Endothelial cell of umbilical vein (primary cell): ENCODE results near the gene XPO6. TPM values are rescaled to one million over a fixed set of nuclear protein-coding genes. Genes with fewer than 3 reads are reported as not detected.

Source experiments
- BruUV-seq: library from RNA; stranded (reverse); fragments of 400-500 nt; replicated peaks from 2 replicates; lab custom pipeline; 2021; lab: Mats Ljungman, UMichigan
- CTCF ChIA-PET: fragments of 300-600, 350-600 bp; sonication (Branson Sonifier 250); formaldehyde crosslinking; loops from one replicate; lab custom pipeline; 2021; ENCODE audit warnings: antibody characterized with exemption, inconsistent platforms; lab: Charles Lee
- POLR2A ChIA-PET: fragments of 300-600, 350-600 bp; sonication (Branson Sonifier 250); formaldehyde crosslinking; loops from one replicate; lab custom pipeline; 2021; ENCODE audit warnings: antibody characterized with exemption, inconsistent platforms; lab: Charles Lee
- DNase-seq: peaks from one replicate; pipeline ENCODE4 v3.0.0-alpha.2; 2011; ENCODE audit warnings: low read depth, low spot score
- FAIRE-seq: peaks from 2 replicates; lab custom pipeline; 2011; peaks lifted over from hg19 to GRCh38; lab: Jason Lieb, UNC
- H2AFZ ChIP-seq: 2 replicates; pipeline ENCODE4 v1.6.0; 2012; ENCODE audit warnings: low read depth, low read length, control low read depth, inconsistent platforms
- H3K27ac ChIP-seq: 2 replicates; pipeline ENCODE4 v1.5.1; 2011; ENCODE audit warnings: low read depth, mild to moderate bottlenecking, control low read depth, low read length, moderate library complexity; ENCODE audit not compliant: insufficient read depth
- H3K27me3 ChIP-seq, 2 experiments: 2 replicates each; pipeline versions ENCODE4 v1.6.0 to v1.6.1; 2011; ENCODE audit warnings: low read length in 2 of 2, mixed read lengths in 1 of 2; ENCODE audit not compliant: control insufficient read depth in 2 of 2, insufficient read depth in 2 of 2
- H3K36me3 ChIP-seq, 2 experiments: 2 replicates in 1 of 2; 3 replicates in 1 of 2; pipeline ENCODE4 v1.5.1; 2011; ENCODE audit warnings: low read length in 2 of 2, mild to moderate bottlenecking in 1 of 2, moderate library complexity in 1 of 2; ENCODE audit not compliant: control insufficient read depth in 2 of 2, insufficient read depth in 2 of 2; ENCODE audit errors: extremely low read depth in 1 of 2
- H3K4me1 ChIP-seq: 3 replicates; pipeline ENCODE4 v1.5.1; 2011; ENCODE audit warnings: mild to moderate bottlenecking, low read length; ENCODE audit not compliant: control insufficient read depth, insufficient read depth; ENCODE audit errors: extremely low read depth
- H3K4me2 ChIP-seq: 2 replicates; pipeline ENCODE4 v1.6.1; 2011; ENCODE audit warnings: low read length, control low read depth, mixed read lengths; ENCODE audit not compliant: insufficient read depth
- H3K4me3 ChIP-seq, 3 experiments: fragments of 200-600 bp in 1 of 3; sonication (generic), shearing (Covaris generic) in 1 of 3; replicated peaks in 1 of 3; 2 replicates each; pipeline ENCODE4 v1.5.1; 2011 to 2016; ENCODE audit warnings: control low read depth in 3 of 3, low read length in 3 of 3, mild to moderate bottlenecking in 2 of 3, inconsistent platforms in 1 of 3, low read depth in 1 of 3, moderate library complexity in 1 of 3; ENCODE audit not compliant: insufficient read depth in 1 of 3
- H3K79me2 ChIP-seq: 2 replicates; pipeline ENCODE4 v1.6.0; 2012; ENCODE audit warnings: low read length, inconsistent platforms; ENCODE audit not compliant: control insufficient read depth, insufficient read depth
- H3K9ac ChIP-seq: replicated peaks from 2 replicates; pipeline ENCODE3; 2011; ENCODE audit warnings: low read length, control low read depth; ENCODE audit not compliant: insufficient read depth; ENCODE audit errors: extremely low read depth
- H3K9me1 ChIP-seq: replicated peaks from 3 replicates; pipeline ENCODE4 v1.6.0; 2011; ENCODE audit warnings: mild to moderate bottlenecking, low read length; ENCODE audit not compliant: control insufficient read depth, insufficient read depth; ENCODE audit errors: extremely low read depth
- H3K9me3 ChIP-seq: replicated peaks from 2 replicates; pipeline ENCODE4 v1.5.1; 2012; ENCODE audit warnings: low read length, inconsistent platforms; ENCODE audit not compliant: control insufficient read depth, insufficient read depth
- H4K20me1 ChIP-seq: replicated peaks from 2 replicates; pipeline ENCODE3; 2011; ENCODE audit warnings: mild to moderate bottlenecking, low read length; ENCODE audit not compliant: control insufficient read depth, insufficient read depth; ENCODE audit errors: extremely low read depth
- CTCF ChIP-seq, 2 donors: IDR thresholded peaks; 1 replicate in 1 of 2; 2 replicates in 1 of 2; pipeline ENCODE4 v1.5.1; 2011; ENCODE audit warnings: low read length in 2 of 2, mild to moderate bottlenecking in 2 of 2, moderate library complexity in 2 of 2, control low read depth in 1 of 2, inconsistent platforms in 1 of 2, low read depth in 1 of 2; ENCODE audit not compliant: insufficient read depth in 1 of 2; ENCODE audit errors: extremely low read depth in 1 of 2
- EZH2 ChIP-seq: IDR thresholded peaks from 2 replicates; pipeline ENCODE4 v1.6.1; 2012; ENCODE audit warnings: borderline replicate concordance, low read depth, mild to moderate bottlenecking, moderate library complexity, low read length, inconsistent platforms; ENCODE audit not compliant: severe bottlenecking
- FOS ChIP-seq: IDR thresholded peaks from 2 replicates; pipeline ENCODE4 v1.6.1; 2011; ENCODE audit warnings: mild to moderate bottlenecking, low read length, moderate library complexity, borderline replicate concordance; ENCODE audit not compliant: insufficient read depth
- GATA2 ChIP-seq: IDR thresholded peaks from 2 replicates; pipeline ENCODE4 v1.7.0; 2011; ENCODE audit warnings: low read depth, mild to moderate bottlenecking, moderate library complexity, mixed read lengths, low read length; ENCODE audit not compliant: insufficient read length, insufficient read depth
- JUN ChIP-seq: IDR thresholded peaks from 2 replicates; pipeline ENCODE4 v1.6.1; 2011; ENCODE audit warnings: borderline replicate concordance, low read depth; ENCODE audit not compliant: insufficient read length, insufficient read depth
- MYC ChIP-seq: IDR thresholded peaks from one replicate; pipeline ENCODE4 v1.6.1; 2011; ENCODE audit warnings: mild to moderate bottlenecking, low read depth, low read length
- POLR2A ChIP-seq: IDR thresholded peaks from 2 replicates; pipeline ENCODE4 v1.6.1; 2012; ENCODE audit warnings: low read depth, mild to moderate bottlenecking, control low read depth, low read length
- POLR2AphosphoS5 ChIP-seq: IDR thresholded peaks from 2 replicates; pipeline ENCODE4 v1.6.1; 2012; ENCODE audit warnings: low read depth, mild to moderate bottlenecking, control low read depth, low read length, moderate library complexity; ENCODE audit not compliant: insufficient read depth
- dilution Hi-C: fragments of 300-500 bp; cut with MboI; formaldehyde crosslinking; loops from one replicate; pipeline ENCODE4 v1.15.0; 2019; ENCODE audit warnings: low sequenced_read_pairs; ENCODE audit not compliant: extremely low pct_ligation_motif_present
- intact Hi-C: fragments of 100-400 bp; cut with micrococcal nuclease; formaldehyde crosslinking; loops from one replicate; pipeline ENCODE4 v1.10.0; 2022
- polyA plus RNA-seq, 4 experiments: library from polyadenylated mRNA; depleted of rRNA in 3 of 4; stranded (reverse) in 3 of 4; unstranded in 1 of 4; fragments of >200 nt; gene quantifications; 2 replicates each; pipeline versions ENCODE4 v1.2.1 to v1.2.3, GENCODE V29; 2011 to 2012; ENCODE audit warnings: missing spikeins in 1 of 4
- total RNA-seq: library from RNA; stranded (reverse); gene quantifications from 2 replicates; pipeline ENCODE4 v1.2.3, GENCODE V29; 2021
- TF ChIP-seq, protein P1 (sequence below): IDR thresholded peaks from 2 replicates; pipeline ENCODE4 v1.6.1; 2011; ENCODE audit not compliant: insufficient read depth, insufficient read length

The XPO6 gene
- total and polyA plus RNA-seq, 2 donors (not counting 3 experiments of a cell fraction or from before 2014, with no cell fraction given), result 170 to 272 TPM

DNA sequence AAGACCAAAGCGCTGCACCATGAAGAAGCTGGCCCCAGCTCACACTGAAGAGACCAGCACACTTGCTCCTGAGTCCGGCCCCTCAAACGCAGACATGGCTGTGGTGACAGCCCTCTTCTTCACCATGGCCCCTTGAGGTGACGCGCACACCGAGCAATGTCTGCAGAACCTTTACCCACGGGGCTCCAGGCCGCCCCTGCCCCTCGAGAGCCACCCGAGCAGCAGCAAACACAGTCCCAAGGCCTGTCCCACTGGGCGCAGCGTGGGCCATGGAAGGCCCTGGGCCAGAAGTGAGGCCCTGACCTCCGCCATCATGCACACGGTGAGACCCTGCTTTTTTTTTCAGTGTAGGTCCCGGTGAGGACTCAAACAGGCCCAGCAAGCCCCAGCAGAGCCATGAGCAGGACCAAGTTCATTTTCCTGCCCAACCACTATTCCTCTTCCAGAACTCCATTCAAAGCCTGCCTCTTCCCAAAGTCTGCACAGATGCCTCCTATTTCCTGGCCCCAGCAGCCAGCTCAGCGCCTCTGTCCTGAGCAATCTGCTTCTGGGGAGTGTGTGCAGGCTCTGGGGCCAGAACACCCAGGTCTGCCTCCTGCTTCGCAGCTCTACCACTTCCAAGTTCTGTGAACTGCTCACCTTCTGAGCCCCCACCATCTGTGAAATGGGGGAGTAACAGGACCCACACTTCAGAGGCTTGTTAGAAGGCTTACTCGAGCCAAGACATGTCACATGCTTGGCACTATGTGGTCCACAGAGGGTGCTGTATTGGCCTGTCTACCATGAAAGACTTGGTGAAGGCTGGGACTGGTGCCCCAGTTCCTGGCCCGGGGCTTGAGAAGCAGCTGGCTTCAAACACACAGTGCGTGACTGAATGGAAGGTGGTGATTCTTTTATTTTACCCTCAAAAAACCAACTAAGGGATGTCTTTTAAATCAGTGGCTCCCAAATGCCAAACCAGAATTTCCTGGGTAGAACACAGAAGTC, 112.5 kb downstream of the XPO6 start:
- H3K36me3 ChIP-seq, result peaks cover 11 to 58% of the 10 kb centered on the region in 2 experiments
- dilution Hi-C loops (no loop called here), intact Hi-C loops (no loop called here)
- H3K79me2 ChIP-seq, result no peaks in the 10 kb centered on the region
- TF ChIP-seq JUN (no peak), POLR2A (no peak), POLR2AphosphoS5 (no peak), MYC (no peak), GATA2 (no peak), CTCF (IDR thresholded peaks at IDR 0.05; ENCODE audit: extremely low read depth in 1 of 2, insufficient read depth in 1 of 2, low read depth in 1 of 2, low read length in 2 of 2) (no peak), FOS (no peak), EZH2 (no peak)
- TF ChIP-seq, protein P1, sequence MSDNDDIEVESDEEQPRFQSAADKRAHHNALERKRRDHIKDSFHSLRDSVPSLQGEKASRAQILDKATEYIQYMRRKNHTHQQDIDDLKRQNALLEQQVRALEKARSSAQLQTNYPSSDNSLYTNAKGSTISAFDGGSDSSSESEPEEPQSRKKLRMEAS, result no peak
- BruUV-seq, result no TSS peak
- CTCF ChIA-PET, result interaction anchor here (0.9 kb wide), 1 partner anchor 10 kb away, joined by 3 read pairs; no protein-coding TSS in a partner anchor
- H3K4me3 ChIP-seq, result no peak overlapping the region
- no peak overlapping the region for H3K27ac ChIP-seq
- H2AFZ ChIP-seq, result no peak overlapping the region
- FAIRE-seq (no peak), DNase-seq (no peak)
- H3K4me1 ChIP-seq, result no peaks in the 10 kb centered on the region
- H3K27me3 ChIP-seq, result no peaks in the 10 kb centered on the region
- H3K4me2 ChIP-seq, result no peak overlapping the region
- H3K9me3 ChIP-seq, result no peaks in the 10 kb centered on the region
- POLR2A ChIA-PET, result no interaction called here
- H3K9ac ChIP-seq, result no peak overlapping the region
- no peaks in the 10 kb centered on the region for H4K20me1 ChIP-seq
- no peaks in the 10 kb centered on the region for H3K9me1 ChIP-seq
